ENCODE measurements around the gene ZNRD2. TPM values are rescaled to one million over a fixed set of nuclear protein-coding genes. Genes with fewer than 3 reads are reported as not detected.

ZNRD2 gene
- polyA plus RNA-seq, 3 donors, result 48.5 to 65.1 (median 56.2) TPM

GRCh38 chr11:65558002-65558929 lies 12.0 kb upstream of the ZNRD2 start, which contains the start of gene LTBP3:
Gene LTBP3, minus strand, starts transcription at chr11:65558359. Its CDS starts 400 bp downstream, at chr11:65557959.
- peaks cover 0 to 2% (median 0%) of the 10 kb centered on the region in 7 donors for H3K9me3 Mint-ChIP-seq
- Histone ChIP-seq H3K79me2 (ENCODE audit: insufficient read depth, low read length) (no peaks in the 10 kb centered on the region), H2AFZ (ENCODE audit: insufficient read depth, low read depth, low read length, poor library complexity, severe bottlenecking) (peak within 1 kb of the TSS; percentile 82), H3K4me2 (replicated peaks; ENCODE audit: extremely low read depth, low read length, poor library complexity, severe bottlenecking) (peak within 1 kb of the TSS; percentile 81), H3K27ac (ENCODE audit: low read depth in 1 of 2, low read length in 2 of 2) (no peak within 1 kb of the TSS), H3K9me3 (replicated peaks in 1 of 2; ENCODE audit: control insufficient read depth in 1 of 2, insufficient read depth in 1 of 2, low read length in 2 of 2) (no peaks in the 10 kb centered on the region), H3K4me1 (ENCODE audit: control insufficient read depth in 1 of 2, insufficient read depth in 2 of 2, low read length in 2 of 2) (peaks cover 20 to 49% of the 10 kb centered on the region in 2 donors), H3K4me3 (replicated peaks in 1 of 3; ENCODE audit: low read depth in 2 of 3, low read length in 3 of 3) (peak within 1 kb of the TSS; percentile 22 to 71 (median 26)), H3K9ac (ENCODE audit: insufficient read depth, low read length, poor library complexity, severe bottlenecking) (peak within 1 kb of the TSS; percentile 57), H3K36me3 (replicated peaks in 1 of 2; ENCODE audit: control insufficient read depth in 1 of 2, insufficient read depth in 2 of 2, low read length in 2 of 2) (no peaks in the 10 kb centered on the region), H3K27me3 (ENCODE audit: control insufficient read depth in 2 of 2, insufficient read depth in 2 of 2, low read length in 2 of 2) (peaks cover 0 to 33% of the 10 kb centered on the region in 2 donors), H4K20me1 (ENCODE audit: insufficient read depth, low read length) (no peaks in the 10 kb centered on the region)
- intact Hi-C loops (cut with micrococcal nuclease), result no loop called here
- H3K27ac Mint-ChIP-seq, result peak within 1 kb of the TSS in 1 of 7 donors; percentile 10
- H3K27me3 Mint-ChIP-seq (ENCODE audit: low read depth in 3 of 3), result peaks cover 21 to 45% (median 41%) of the 10 kb centered on the region in 3 donors
- H3K36me3 Mint-ChIP-seq, result peaks cover 0 to 9% of the 10 kb centered on the region in 2 donors
- H3K4me3 Mint-ChIP-seq, result peak within 1 kb of the TSS; percentile 73 to 84
- 0% methylated on average over 25 of the region's 79 CpGs for WGBS (ENCODE audit: insufficient coverage)
- no peak for TF ChIP-seq CTCF (IDR thresholded peaks at IDR 0.05)
- DNase-seq, result peak in 2 of 3 donors; percentile 45
- H3K4me1 Mint-ChIP-seq, result peaks cover 43% of the 10 kb centered on the region

DNA sequence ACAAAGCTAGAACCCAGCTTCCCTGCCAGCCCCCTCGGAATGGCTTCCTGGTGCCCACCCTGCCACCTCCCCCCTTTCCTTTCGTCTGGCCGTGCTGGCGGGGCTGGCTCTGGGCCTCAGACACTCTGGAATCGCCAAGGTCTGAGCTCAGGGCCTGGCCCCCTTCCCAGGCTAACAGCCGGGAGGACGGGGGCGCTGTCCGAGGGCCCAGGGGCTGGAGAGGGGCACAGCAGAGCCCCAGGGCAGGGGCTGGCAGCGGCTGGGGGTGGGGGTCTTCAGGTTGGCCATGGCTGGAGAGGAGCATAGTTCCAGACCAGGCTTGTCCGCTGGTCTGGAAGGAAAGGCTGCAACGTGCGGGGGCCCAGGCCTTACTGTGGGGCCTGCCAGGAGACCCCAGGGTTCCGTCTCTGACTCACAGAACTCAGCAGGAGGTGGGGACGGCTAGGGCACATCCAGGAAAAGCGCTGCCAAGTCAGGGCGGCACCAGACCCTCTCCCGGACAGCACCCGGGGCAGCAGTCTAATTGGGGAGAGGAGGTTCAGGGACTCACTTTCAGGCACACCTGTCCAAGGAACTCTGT lies 11.3 kb upstream of the ZNRD2 start:
- 53% methylated on average over 17 of the region's 19 CpGs for WGBS (ENCODE audit: insufficient coverage)
- intact Hi-C loops (cut with micrococcal nuclease), result no loop called here
- H3K4me2 ChIP-seq (replicated peaks; ENCODE audit: extremely low read depth, low read length, poor library complexity, severe bottlenecking), result peak overlapping the region; percentile 81

More for the DNA sequence above, 11.3 kb upstream of the ZNRD2 start:
- peaks cover 39% of the 10 kb centered on the region for H3K4me1 Mint-ChIP-seq
- Histone ChIP-seq H3K27ac (ENCODE audit: low read depth in 1 of 2, low read length in 2 of 2) (no peak overlapping the region), H3K27me3 (ENCODE audit: control insufficient read depth in 2 of 2, insufficient read depth in 2 of 2, low read length in 2 of 2) (peaks cover 0 to 33% of the 10 kb centered on the region in 2 donors), H3K9me3 (replicated peaks in 1 of 2; ENCODE audit: control insufficient read depth in 1 of 2, insufficient read depth in 1 of 2, low read length in 2 of 2) (no peaks in the 10 kb centered on the region), H3K36me3 (replicated peaks in 1 of 2; ENCODE audit: control insufficient read depth in 1 of 2, insufficient read depth in 2 of 2, low read length in 2 of 2) (no peaks in the 10 kb centered on the region), H4K20me1 (ENCODE audit: insufficient read depth, low read length) (no peaks in the 10 kb centered on the region), H3K4me1 (ENCODE audit: control insufficient read depth in 1 of 2, insufficient read depth in 2 of 2, low read length in 2 of 2) (peaks cover 14 to 41% of the 10 kb centered on the region in 2 donors), H3K4me3 (replicated peaks in 1 of 3; ENCODE audit: low read depth in 2 of 3, low read length in 3 of 3) (peak overlapping the region in 2 of 3 experiments; percentile 26 to 71), H2AFZ (ENCODE audit: insufficient read depth, low read depth, low read length, poor library complexity, severe bottlenecking) (peak overlapping the region; percentile 82), H3K79me2 (ENCODE audit: insufficient read depth, low read length) (no peaks in the 10 kb centered on the region), H3K9ac (ENCODE audit: insufficient read depth, low read length, poor library complexity, severe bottlenecking) (peak overlapping the region; percentile 57)
- H3K36me3 Mint-ChIP-seq, result peaks cover 0 to 9% of the 10 kb centered on the region in 2 donors
- no peak overlapping the region for H3K27ac Mint-ChIP-seq
- H3K4me3 Mint-ChIP-seq, result peak overlapping the region; percentile 65 to 67
- no peak for TF ChIP-seq CTCF (IDR thresholded peaks at IDR 0.05)
- H3K9me3 Mint-ChIP-seq, result peaks cover 0 to 2% (median 0%) of the 10 kb centered on the region in 7 donors
- no peak for DNase-seq
- H3K27me3 Mint-ChIP-seq (ENCODE audit: low read depth in 3 of 3), result peaks cover 21 to 45% (median 41%) of the 10 kb centered on the region in 3 donors
